Stimulated activated naive CD4-positive, alpha-beta T cell (primary cell): Measurements from ENCODE around the gene IL22RA1.

Experiments used
- DNase-seq, 6 experiments: peaks; one replicate each; lab custom pipeline; 2025; lab: John Stamatoyannopoulos, UW

The IL22RA1 gene

DNA sequence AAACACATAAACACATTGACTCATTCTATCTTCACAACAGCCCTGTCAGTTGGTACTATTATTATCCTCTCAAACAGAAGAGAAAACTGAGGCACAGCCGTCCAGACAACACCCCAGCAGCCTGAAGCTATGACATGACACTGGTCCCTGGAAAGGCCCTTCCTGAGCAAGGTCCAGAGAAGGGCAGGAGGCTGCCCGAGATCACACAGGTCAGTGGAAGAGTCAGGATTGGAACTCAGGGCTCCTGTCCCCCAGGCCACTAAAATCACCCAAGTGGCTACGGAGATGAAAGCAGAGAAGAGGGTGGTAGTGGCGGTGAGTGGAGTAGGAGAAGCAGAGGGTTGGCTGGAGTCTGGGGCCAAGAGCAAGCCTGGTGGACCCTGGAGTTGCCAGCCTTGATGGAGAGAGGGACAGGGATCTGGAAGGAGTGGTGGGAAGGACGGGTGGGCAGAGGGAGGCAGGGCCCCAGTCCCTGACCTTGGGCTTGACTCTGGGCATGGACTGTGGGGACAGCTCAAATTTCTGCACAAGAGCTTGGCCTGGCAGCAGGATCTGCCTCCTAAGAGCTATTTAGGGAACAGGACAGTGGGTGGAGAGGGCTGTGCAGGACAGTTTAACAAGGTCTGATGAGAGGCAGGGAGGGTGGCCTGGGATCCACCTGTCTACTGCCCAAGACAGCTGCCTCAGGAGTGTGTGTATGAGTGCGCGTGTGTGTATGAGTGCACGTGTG lies 46.8 kb downstream of the IL22RA1 start:
- DNase-seq: no peak

GRCh38 chr1:24095140-24095859 lies 47.6 kb downstream of the IL22RA1 start:
- DNase-seq: no peak

GRCh38 chr1:24094554-24094953 lies 48.4 kb downstream of the IL22RA1 start:
- no peak for DNase-seq

DNA sequence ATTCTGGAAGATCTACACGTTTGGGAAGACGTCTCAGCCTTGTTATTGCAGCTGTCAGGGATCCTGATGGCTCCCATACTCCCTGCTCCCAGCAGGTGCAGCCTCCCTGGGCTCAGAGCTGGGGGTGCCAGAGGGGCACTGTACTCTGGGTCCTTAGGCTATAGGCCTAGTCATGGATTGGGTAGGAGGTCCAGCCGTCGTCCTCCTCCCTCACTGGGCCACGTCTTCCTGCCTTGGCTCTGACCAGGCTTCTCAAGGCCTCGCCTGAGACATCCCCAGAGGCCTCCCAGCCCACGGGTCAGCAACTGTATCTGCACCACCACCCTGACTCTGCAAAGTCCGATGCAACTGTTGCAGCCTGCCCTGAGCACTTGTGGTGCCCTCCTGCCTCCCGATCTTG lies 49.2 kb downstream of the IL22RA1 start:
- no peak for DNase-seq

- DNase-seq: no peak
Observed at GRCh38 chr1:24092979-24093378, 50.0 kb downstream of the IL22RA1 start.

DNA sequence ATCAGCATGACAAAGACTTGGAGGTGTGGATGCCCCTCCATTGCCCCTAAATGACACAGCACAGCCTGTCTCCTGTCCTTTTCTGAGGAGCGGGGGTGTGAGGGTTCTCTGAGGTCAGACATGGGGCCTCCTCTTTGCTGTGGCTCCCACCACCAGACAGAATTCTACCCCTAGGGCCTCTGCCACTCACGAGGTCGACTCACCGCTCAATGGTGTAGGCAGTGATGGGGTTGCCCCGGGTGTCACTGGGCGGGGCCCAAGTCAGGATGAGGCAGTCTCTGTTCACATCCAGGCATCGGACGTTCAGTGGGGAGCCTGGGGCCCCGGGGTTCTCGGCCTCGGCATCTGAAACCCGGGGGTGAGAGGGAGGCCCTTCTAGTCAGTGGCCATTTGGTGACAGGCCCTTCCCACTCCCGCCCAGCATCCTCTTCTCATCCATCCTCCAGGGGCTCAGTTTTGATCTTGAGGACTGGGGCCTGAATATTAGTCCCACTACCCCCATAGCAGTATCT lies 50.9 kb downstream of the IL22RA1 start:
- DNase-seq: no peak

- no peak for DNase-seq
Observed at GRCh38 chr1:24090736-24091135, 52.2 kb downstream of the IL22RA1 start.

DNA sequence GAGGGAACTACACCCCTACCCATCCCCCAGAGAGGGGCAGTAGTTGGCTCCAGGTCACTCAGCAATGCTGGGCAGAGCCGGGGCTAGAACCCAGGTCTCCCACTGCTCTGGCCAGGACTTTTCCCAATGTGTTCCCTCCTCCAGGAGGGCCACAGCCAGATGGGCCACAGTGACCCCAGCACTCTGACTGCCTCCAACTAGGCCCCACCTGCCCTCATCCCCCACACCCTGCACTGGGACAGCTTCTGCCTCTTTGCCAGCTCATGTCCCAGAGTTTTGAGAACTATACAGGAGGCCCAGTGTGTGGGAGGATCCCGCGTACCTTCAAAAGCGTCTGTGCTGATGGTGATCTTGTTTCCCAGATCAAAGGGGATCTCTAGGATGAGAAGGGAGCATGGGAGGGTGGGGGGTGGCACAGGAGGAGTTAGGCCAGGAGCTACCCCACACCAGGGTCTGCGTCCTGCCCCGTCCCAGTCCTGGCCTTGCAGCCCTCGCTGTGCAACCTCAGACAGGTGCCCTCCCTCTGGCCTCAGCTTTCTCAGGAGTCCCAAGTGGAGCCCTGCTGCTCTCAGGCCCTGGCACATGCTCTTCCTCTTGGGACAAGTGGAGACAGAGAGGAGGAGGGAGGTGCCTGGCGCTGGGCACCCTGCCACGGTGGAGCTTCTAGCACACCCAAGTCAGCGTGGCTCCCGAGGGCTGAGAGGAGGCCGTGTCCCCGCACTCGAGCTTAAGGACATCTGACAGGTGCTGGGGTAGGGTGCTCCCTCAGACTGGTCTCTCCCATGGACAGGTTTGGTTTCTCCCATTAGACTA lies 53.0 kb downstream of the IL22RA1 start:
- DNase-seq: no peak

DNA sequence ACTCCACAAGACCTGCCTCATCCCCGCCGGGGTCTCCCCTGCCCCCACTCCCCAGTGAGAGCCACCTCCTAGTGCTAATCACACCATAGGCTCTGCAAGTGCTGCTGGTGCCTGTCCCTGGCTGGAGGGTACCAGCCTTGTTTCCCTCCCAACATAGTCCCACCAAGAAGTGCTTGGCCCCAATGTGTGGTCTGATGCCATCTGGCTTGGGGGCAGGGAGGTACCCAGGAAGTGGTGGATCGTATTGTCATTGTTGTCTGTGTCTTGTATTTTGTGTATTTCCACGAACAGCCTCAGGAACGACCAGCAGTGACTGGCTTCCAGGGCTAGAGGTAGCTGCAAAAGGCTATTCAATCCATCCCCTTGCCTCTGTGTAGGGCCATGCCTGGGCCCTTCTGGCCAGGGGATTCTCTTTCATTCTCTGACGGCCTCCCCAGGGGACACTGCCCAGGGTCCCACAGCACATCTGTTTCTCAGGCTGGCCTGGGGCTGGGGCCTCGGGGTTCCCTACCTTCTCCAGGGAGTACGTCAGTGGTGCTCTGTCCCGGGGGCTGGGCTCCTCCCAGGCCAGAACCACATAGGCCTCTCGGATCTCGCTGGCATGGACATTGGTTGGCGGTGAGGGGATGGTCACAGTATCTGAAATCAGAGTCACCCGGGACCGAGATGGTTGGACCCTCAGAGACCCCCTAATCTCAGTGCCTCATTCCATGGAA lies 53.8 kb downstream of the IL22RA1 start:
- DNase-seq: no peak

GRCh38 chr1:24086466-24086865 lies 56.5 kb downstream of the IL22RA1 start:
- no peak for DNase-seq

DNA sequence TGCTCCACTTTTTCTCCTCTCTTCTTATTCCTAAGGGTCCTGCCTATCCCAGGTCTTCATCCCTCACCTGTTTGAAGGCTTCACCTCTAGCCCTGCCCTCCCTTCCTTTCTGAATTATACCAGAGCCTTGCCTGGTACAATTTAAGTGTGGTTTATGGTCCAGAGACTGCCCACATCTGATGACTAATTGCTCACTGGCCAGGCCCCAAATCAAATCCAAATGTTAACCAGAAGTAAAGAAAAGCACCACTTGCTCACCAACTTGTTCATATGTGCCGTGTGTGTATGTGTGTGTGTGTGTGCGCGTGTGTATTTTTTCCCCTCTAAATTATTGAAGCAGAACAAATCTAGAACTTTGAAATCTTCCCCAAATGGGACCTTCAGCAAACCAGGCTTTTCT lies 57.4 kb downstream of the IL22RA1 start:
- no peak for DNase-seq

DNA sequence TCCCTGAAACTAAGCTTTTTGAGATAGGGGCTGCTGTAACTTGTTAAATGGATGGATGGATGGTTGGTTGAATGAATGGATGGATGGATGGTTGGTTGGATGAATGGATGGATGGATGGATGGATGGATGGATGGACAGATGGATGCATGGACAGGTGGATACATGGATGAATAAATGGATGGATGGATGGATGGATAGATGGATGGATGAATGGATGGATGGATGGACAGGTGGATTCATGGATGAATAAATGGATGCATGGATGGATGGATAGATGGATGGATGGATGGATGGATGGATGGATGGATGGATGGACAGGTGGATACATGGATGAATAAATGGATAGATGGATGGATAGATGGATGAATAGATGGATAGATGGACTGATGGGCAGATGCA lies 57.9 kb downstream of the IL22RA1 start:
- DNase-seq: no peak

GRCh38 chr1:24084050-24084449 lies 58.9 kb downstream of the IL22RA1 start:
- no peak for DNase-seq

- DNase-seq: no peak
Observed at GRCh38 chr1:24082372-24082771, 60.6 kb downstream of the IL22RA1 start.

GRCh38 chr1:24081190-24081589 lies 61.8 kb downstream of the IL22RA1 start:
- DNase-seq: no peak

GRCh38 chr1:24080131-24080530 lies 62.8 kb downstream of the IL22RA1 start:
- DNase-seq: no peak

- DNase-seq: no peak
Observed at GRCh38 chr1:24077278-24077978, 65.5 kb downstream of the IL22RA1 start.

DNA sequence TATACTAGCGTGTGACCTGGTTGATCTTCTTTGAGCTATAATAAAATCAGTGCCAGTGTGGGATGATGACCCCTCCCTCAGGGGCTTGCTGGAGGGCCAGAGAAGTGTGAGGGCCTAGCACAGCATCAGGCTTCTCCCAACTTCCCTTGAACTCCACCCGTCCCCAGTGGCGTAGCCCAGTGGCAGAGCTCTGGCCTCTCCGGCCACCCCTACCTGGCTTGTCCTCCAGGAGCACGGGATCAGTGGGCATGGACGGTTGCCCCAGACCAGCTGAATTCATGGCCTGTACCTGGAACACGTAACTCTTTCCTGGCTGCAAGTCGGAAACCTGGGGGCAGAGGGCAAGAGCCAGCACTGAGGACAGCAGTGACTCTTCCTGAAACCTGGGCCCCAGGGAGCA lies 67.0 kb downstream of the IL22RA1 start:
- no peak for DNase-seq

DNA sequence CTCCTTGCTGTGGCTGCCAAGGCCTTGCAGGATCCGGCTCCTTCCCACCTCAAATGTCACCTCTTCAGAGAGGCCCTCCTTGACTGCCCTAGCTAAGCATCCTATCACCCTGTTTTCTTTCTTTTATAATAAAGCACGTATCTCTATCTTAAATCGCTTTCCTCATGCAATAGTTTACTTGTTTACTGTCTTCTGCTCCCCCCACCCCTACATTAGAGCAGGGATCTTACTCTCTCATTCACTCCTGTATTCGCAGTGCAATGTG lies 67.4 kb downstream of the IL22RA1 start:
- DNase-seq: no peak

DNA sequence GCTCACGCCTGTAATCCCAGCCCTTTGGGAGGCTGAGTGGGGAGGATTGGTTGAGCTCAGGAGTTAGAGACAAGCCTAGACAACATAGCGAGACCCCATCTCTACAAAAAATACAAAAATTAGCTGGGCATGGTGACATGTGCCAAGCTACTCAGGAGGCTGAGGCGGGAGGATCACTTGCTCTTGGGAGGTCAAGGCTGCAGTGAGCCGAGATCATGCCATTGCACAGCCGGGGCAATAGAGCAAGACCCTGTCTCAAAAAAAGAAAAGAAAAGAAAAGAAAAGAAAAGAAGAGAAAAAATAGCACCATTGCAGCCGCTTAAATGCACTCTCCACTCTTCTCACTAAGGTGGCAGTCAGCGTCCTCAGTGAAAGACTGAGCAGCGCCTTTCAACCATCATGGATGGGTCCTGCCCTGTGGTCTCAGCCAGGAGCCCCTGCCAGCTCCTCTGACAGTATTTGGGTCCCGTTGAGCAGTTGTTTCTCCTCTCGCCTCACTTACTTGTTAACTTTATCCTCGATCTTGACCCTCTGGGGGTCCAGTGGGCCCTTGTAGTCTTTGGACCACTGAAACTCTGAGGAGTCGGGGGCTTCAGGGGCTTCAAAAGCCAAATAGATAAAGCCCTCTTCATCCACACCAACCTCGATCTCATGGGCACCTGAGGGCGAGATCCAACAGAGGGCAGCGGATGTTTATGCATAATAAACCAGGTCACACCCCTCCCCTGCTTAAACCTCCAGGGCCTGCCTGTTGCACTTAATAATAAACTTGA lies 67.9 kb downstream of the IL22RA1 start:
- DNase-seq: no peak

GRCh38 chr1:24074196-24074595 lies 68.7 kb downstream of the IL22RA1 start:
- no peak for DNase-seq
